HCT116 (cell line): Measurements from ENCODE around the gene TRPM7. TPM values are rescaled to one million over a fixed set of nuclear protein-coding genes. Genes with fewer than 3 reads are reported as not detected.

Source experiments
- ATAC-seq: fragments of 200-7000 bp; cut with Tn5 transposase; 2 replicates; pipeline ENCODE4 v1.9.1; 2020; ENCODE audit warnings: mild to moderate bottlenecking, moderate library complexity
- BruUV-seq: library from RNA; stranded (reverse); fragments of 400-500 nt; replicated peaks from 2 replicates; lab custom pipeline; 2021; lab: Mats Ljungman, UMichigan
- CTCF ChIA-PET: fragments of 300-600 bp; sonication (Branson Sonifier 250); formaldehyde crosslinking; loops from one replicate; lab custom pipeline; 2021; ENCODE audit warnings: antibody characterized with exemption; lab: Charles Lee
- POLR2A ChIA-PET: fragments of 300-600, 350-600 bp; sonication (Branson Sonifier 250); formaldehyde crosslinking; loops from one replicate; lab custom pipeline; 2021; ENCODE audit warnings: antibody characterized with exemption; lab: Charles Lee
- RAD21 ChIA-PET, 2 experiments: fragments of 300-600 bp; sonication (Branson Sonifier 250); formaldehyde crosslinking; loops; one replicate each; lab custom pipeline; 2023; ENCODE audit warnings: low total read pairs in 2 of 2; ENCODE audit not compliant: uncharacterized antibody in 2 of 2, unreplicated experiment in 2 of 2, low non-redundant PET in 1 of 2; lab: Charles Lee
- DNase-seq: peaks from one replicate; pipeline ENCODE4 v3.0.0-alpha.2; 2010; ENCODE audit warnings: low read depth, low spot score
- H2AFZ ChIP-seq: fragments of 200-600 bp; shearing (Covaris generic), sonication (generic); 2 replicates; pipeline ENCODE4 v1.6.1; 2017; ENCODE audit warnings: low read depth, mixed run types, mixed read lengths, antibody characterized with exemption, low read length; ENCODE audit not compliant: poor library complexity, severe bottlenecking
- H3K27ac ChIP-seq: 2 replicates; pipeline ENCODE4 v1.5.1; 2012; ENCODE audit warnings: low read depth, low read length
- H3K27me3 ChIP-seq: fragments of 200-600 bp; sonication (generic); 2 replicates; pipeline ENCODE4 v1.6.1; 2016; ENCODE audit warnings: mixed run types, low read length, mixed read lengths; ENCODE audit not compliant: insufficient read depth
- H3K36me3 ChIP-seq, 2 experiments: fragments of 200-500 bp in 1 of 2; fragments of 200-600 bp in 1 of 2; sonication (Bioruptor generic) in 1 of 2; sonication (generic) in 1 of 2; 2 replicates each; pipeline versions ENCODE4 v1.5.1 to v1.6.1; 2014 to 2016; ENCODE audit warnings: low read length in 2 of 2, inconsistent platforms in 1 of 2, mixed read lengths in 1 of 2, mixed run types in 1 of 2; ENCODE audit not compliant: insufficient read depth in 2 of 2, control insufficient read depth in 1 of 2
- H3K4me1 ChIP-seq, 2 experiments: fragments of 200-600 bp in 1 of 2; sonication (generic) in 1 of 2; 2 replicates each; pipeline versions ENCODE4 v1.5.1 to v1.6.1; 2012 to 2017; ENCODE audit warnings: low read length in 2 of 2, inconsistent platforms in 1 of 2, mild to moderate bottlenecking in 1 of 2, mixed read lengths in 1 of 2, mixed run types in 1 of 2, moderate library complexity in 1 of 2; ENCODE audit not compliant: insufficient read depth in 2 of 2, control insufficient read depth in 1 of 2
- H3K4me2 ChIP-seq: fragments of 200-600 bp; sonication (generic); 2 replicates; pipeline ENCODE4 v1.6.1; 2017; ENCODE audit warnings: mixed run types, low read length, mixed read lengths
- H3K4me3 ChIP-seq, 2 experiments: fragments of 200-600 bp in 1 of 2; sonication (generic) in 1 of 2; replicated peaks in 1 of 2; 2 replicates each; pipeline ENCODE4 v1.5.1; 2011 to 2016; ENCODE audit warnings: low read length in 2 of 2, control low read depth in 1 of 2, low read depth in 1 of 2, mild to moderate bottlenecking in 1 of 2, mixed read lengths in 1 of 2, mixed run types in 1 of 2
- H3K79me2 ChIP-seq: fragments of 200-600 bp; sonication (generic); 2 replicates; pipeline ENCODE4 v1.6.1; 2017; ENCODE audit warnings: mild to moderate bottlenecking, mixed run types, low read length, moderate library complexity, mixed read lengths; ENCODE audit not compliant: insufficient read depth
- H3K9ac ChIP-seq: fragments of 200-600 bp; sonication (generic); 2 replicates; pipeline ENCODE4 v1.6.1; 2016; ENCODE audit warnings: low read length, mixed read lengths
- H3K9me2 ChIP-seq: fragments of 200-600 bp; sonication (generic), shearing (Covaris generic); 2 replicates; pipeline ENCODE4 v1.6.1; 2017; ENCODE audit warnings: mixed run types, mild to moderate bottlenecking, moderate library complexity; ENCODE audit not compliant: insufficient read depth
- H3K9me3 ChIP-seq, 2 experiments: fragments of 200-500 bp in 1 of 2; fragments of 200-600 bp in 1 of 2; sonication (Bioruptor generic) in 1 of 2; sonication (generic) in 1 of 2; 2 replicates each; pipeline ENCODE4 v1.6.1; 2014 to 2017; ENCODE audit warnings: low read length in 2 of 2, mixed read lengths in 2 of 2, inconsistent platforms in 1 of 2, low read depth in 1 of 2, mild to moderate bottlenecking in 1 of 2, mixed run types in 1 of 2, moderate library complexity in 1 of 2; ENCODE audit not compliant: control insufficient read depth in 1 of 2, insufficient read depth in 1 of 2
- H4K20me1 ChIP-seq: fragments of 200-600 bp; sonication (generic), shearing (Covaris generic); 2 replicates; pipeline ENCODE4 v1.6.1; 2017; ENCODE audit warnings: mixed run types, mild to moderate bottlenecking, moderate library complexity; ENCODE audit not compliant: insufficient read depth
- ATF3 ChIP-seq: IDR thresholded peaks from 2 replicates; pipeline ENCODE4 v1.6.1; 2012
- EGR1 ChIP-seq: IDR thresholded peaks from 2 replicates; pipeline ENCODE4 v1.6.1; 2012; ENCODE audit warnings: low read depth
- FOSL1 ChIP-seq: IDR thresholded peaks from 2 replicates; pipeline ENCODE4 v1.6.1; 2012; ENCODE audit warnings: low read depth
- RAD21 ChIP-seq: IDR thresholded peaks from 2 replicates; pipeline ENCODE4 v1.6.1; 2012; ENCODE audit warnings: low read depth, mild to moderate bottlenecking
- REST ChIP-seq: IDR thresholded peaks from 2 replicates; pipeline ENCODE4 v1.6.1; 2012; ENCODE audit warnings: low read depth
- SIN3A ChIP-seq: IDR thresholded peaks from 2 replicates; pipeline ENCODE4 v1.6.1; 2012; ENCODE audit warnings: low read depth
- SP1 ChIP-seq: IDR thresholded peaks from 2 replicates; pipeline ENCODE4 v1.6.1; 2012; ENCODE audit warnings: low read depth
- SRF ChIP-seq: IDR thresholded peaks from 2 replicates; pipeline ENCODE4 v1.6.1; 2012; ENCODE audit warnings: low read depth
- ZBTB33 ChIP-seq: IDR thresholded peaks from 2 replicates; pipeline ENCODE4 v1.6.1; 2011; ENCODE audit warnings: mild to moderate bottlenecking, low read length, moderate library complexity; ENCODE audit not compliant: insufficient replicate concordance; ENCODE audit errors: extremely low read depth
- intact Hi-C: fragments of 100-400 bp; cut with micrococcal nuclease; formaldehyde crosslinking; loops from 2 replicates; pipeline ENCODE4 v1.10.0; 2022
- total RNA-seq: library from RNA; stranded (reverse); gene quantifications from one replicate; pipeline ENCODE4 v1.2.1, GENCODE V29; 2021; ENCODE audit not compliant: unreplicated experiment
- TF ChIP-seq, protein P1 (sequence below): IDR thresholded peaks from 2 replicates; pipeline ENCODE4 v1.6.1; 2012

TRPM7 gene
- total RNA-seq, 1 experiment from 2014 or later = 26.3 TPM

DNA sequence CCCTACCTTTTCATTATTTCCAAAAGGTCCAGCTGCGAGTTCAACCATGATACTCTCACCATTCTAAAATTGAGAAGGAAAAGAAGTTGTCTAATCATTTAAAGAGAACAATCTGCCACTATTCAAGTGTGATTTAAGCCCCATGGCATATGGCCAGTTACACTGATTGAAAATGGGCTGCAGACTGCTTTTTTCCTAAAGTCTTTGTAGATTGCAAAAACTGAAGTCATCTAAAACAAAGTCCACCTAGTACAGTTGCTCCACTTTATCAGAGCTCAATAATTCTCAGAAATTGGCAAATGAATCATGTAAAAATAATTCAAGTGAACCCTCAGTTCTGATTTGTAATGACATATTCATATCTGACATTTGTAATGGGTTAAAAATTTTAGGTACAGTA lies 39.7 kb upstream of the TRPM7 start:
- DNase-seq = no peak
- Histone ChIP-seq H3K79me2 (no peaks in the 10 kb centered on the region), H3K4me3 (no peak overlapping the region), H3K4me1 (no peaks in the 10 kb centered on the region), H3K27me3 (no peaks in the 10 kb centered on the region), H3K9me2 (no peaks in the 10 kb centered on the region), H3K9ac (no peak overlapping the region), H4K20me1 (no peaks in the 10 kb centered on the region; the same call in 1 of the 2 replicates)
- CTCF ChIA-PET = no interaction called here
- no peak for TF ChIP-seq SP1
- TF ChIP-seq REST = no peak
- TF ChIP-seq ZBTB33 = no peak
- no peak for TF ChIP-seq SIN3A
- TF ChIP-seq FOSL1 = no peak
- TF ChIP-seq, protein P1, sequence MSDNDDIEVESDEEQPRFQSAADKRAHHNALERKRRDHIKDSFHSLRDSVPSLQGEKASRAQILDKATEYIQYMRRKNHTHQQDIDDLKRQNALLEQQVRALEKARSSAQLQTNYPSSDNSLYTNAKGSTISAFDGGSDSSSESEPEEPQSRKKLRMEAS = no peak
- no peak for TF ChIP-seq EGR1
- no peak for TF ChIP-seq RAD21
- TF ChIP-seq SRF = no peak
- no peak for TF ChIP-seq ATF3
- TF ChIP-seq, all 23 proteins: peak for 0
- ChIA-PET POLR2A (no interaction called here), RAD21 (no interaction called here)
- BruUV-seq = no TSS peak
- Histone ChIP-seq H3K27ac (no peak overlapping the region), H3K9me3 (no peaks in the 10 kb centered on the region), H3K4me2 (no peak overlapping the region), H2AFZ (no peak overlapping the region), H3K36me3 (peaks cover 0 to 2% of the 10 kb centered on the region in 2 experiments; a peak in 2 of 4 replicates)
- intact Hi-C loops = no loop called here
- no peak for ATAC-seq
